Panc1 (cell line): ENCODE data around the gene LYZL1. TPM values are rescaled to one million over a fixed set of nuclear protein-coding genes. Genes with fewer than 3 reads are reported as not detected.

ENCODE experiments used
- ATAC-seq: fragments of 200-7000 bp; cut with Tn5 transposase; 2 replicates; pipeline ENCODE4 v1.9.1; 2020; ENCODE audit warnings: mild to moderate bottlenecking, moderate library complexity
- BruUV-seq: library from RNA; stranded (reverse); fragments of 400-500 nt; replicated peaks from 2 replicates; lab custom pipeline; 2021; lab: Mats Ljungman, UMichigan
- CTCF ChIA-PET: fragments of 300-600 bp; sonication (Branson Sonifier 250); formaldehyde crosslinking; loops from one replicate; lab custom pipeline; 2022; ENCODE audit warnings: antibody characterized with exemption; lab: Charles Lee
- POLR2A ChIA-PET: fragments of 300-600 bp; sonication (Branson Sonifier 250); formaldehyde crosslinking; loops from one replicate; lab custom pipeline; 2022; ENCODE audit warnings: antibody characterized with exemption; lab: Charles Lee
- DNase-seq: peaks from one replicate; pipeline ENCODE4 v3.0.0-alpha.2; 2010; ENCODE audit warnings: low read depth, low spot score
- H3K27ac ChIP-seq: 2 replicates; pipeline ENCODE4 v1.5.1; 2011; ENCODE audit warnings: mild to moderate bottlenecking, low read length, inconsistent platforms
- H3K27me3 ChIP-seq: fragments of 200-500 bp; sonication (Bioruptor generic); 2 replicates; pipeline ENCODE4 v1.6.0; 2014; ENCODE audit warnings: low read length, inconsistent platforms; ENCODE audit not compliant: control insufficient read depth, insufficient read depth
- H3K36me3 ChIP-seq: fragments of 200-500 bp; sonication (Bioruptor generic); 2 replicates; pipeline ENCODE4 v1.5.1; 2014; ENCODE audit warnings: inconsistent platforms, mild to moderate bottlenecking, low read length, moderate library complexity; ENCODE audit not compliant: control insufficient read depth, insufficient read depth
- H3K4me1 ChIP-seq: 2 replicates; pipeline ENCODE4 v1.5.1; 2011; ENCODE audit warnings: inconsistent platforms, mild to moderate bottlenecking, low read length, moderate library complexity; ENCODE audit not compliant: control insufficient read depth, insufficient read depth
- H3K4me3 ChIP-seq, 2 experiments: 2 replicates each; pipeline ENCODE4 v1.5.1; 2011 to 2012; ENCODE audit warnings: low read depth in 2 of 2, low read length in 2 of 2, mild to moderate bottlenecking in 2 of 2, inconsistent platforms in 1 of 2, moderate library complexity in 1 of 2
- H3K9me3 ChIP-seq: fragments of 200-500 bp; sonication (Bioruptor generic); 2 replicates; pipeline ENCODE4 v1.5.1; 2014; ENCODE audit warnings: low read depth, mild to moderate bottlenecking, inconsistent platforms, low read length, moderate library complexity; ENCODE audit not compliant: control insufficient read depth, insufficient read depth
- CTCF ChIP-seq: fragments of 450-650 bp; IDR thresholded peaks from 2 replicates; pipeline ENCODE4 v1.5.1; 2017; ENCODE audit warnings: mild to moderate bottlenecking
- POLR2AphosphoS5 ChIP-seq: IDR thresholded peaks from 2 replicates; pipeline ENCODE4 v1.6.1; 2012; ENCODE audit warnings: mild to moderate bottlenecking, low read depth, low read length, moderate library complexity
- SIN3A ChIP-seq: IDR thresholded peaks from 2 replicates; pipeline ENCODE4 v1.6.1; 2012; ENCODE audit warnings: low read depth, mild to moderate bottlenecking, low read length, moderate library complexity, borderline replicate concordance; ENCODE audit not compliant: insufficient read depth
- TCF7L2 ChIP-seq: IDR thresholded peaks from 2 replicates; pipeline ENCODE4 v1.6.1; 2011; ENCODE audit warnings: mild to moderate bottlenecking, low read depth, low read length, inconsistent platforms
- in situ Hi-C: cut with HindIII; loops from 2 replicates; pipeline ENCODE4 v1.10.0; 2016; ENCODE audit warnings: low sequenced_read_pairs, low pct_unique_long_range_greater_than_20kb
- intact Hi-C: fragments of 100-400 bp; cut with micrococcal nuclease; formaldehyde crosslinking; loops from one replicate; pipeline ENCODE4 v1.10.0; 2022; ENCODE audit not compliant: unreplicated experiment
- total RNA-seq: library from RNA; stranded (reverse); gene quantifications from one replicate; pipeline ENCODE4 v1.2.1, GENCODE V29; 2021; ENCODE audit not compliant: unreplicated experiment
- TF ChIP-seq, protein P1 (sequence below), 2 experiments: IDR thresholded peaks; 2 replicates each; pipeline ENCODE4 v1.6.1; 2011 to 2012; ENCODE audit warnings: low read depth in 2 of 2, control low read depth in 1 of 2, low read length in 1 of 2, mild to moderate bottlenecking in 1 of 2, moderate library complexity in 1 of 2; ENCODE audit not compliant: insufficient read depth in 1 of 2

LYZL1 gene
- total RNA-seq, 1 experiment from 2014 or later: not detected

DNA sequence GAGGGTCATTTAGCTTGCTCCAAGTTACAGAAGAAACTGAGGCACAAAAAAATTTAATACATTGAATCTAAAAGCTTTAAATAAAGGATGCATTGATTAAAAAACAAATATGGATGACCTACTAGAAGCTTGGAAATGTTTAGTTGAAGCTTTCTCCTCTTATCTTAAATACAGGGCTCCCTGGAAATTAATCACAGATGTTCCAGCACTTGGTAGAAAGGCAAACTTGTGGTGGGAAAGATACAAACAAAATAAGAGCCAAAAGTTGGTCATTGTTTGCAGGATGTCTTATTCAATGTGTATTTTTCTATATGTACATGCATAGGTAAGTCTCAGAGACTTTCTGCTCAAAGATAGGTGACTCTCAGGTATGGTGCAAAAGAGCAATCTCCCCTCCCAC, 40.7 kb upstream of the LYZL1 start:
- DNase-seq: no peak
- TF ChIP-seq SIN3A: no peak
- TF ChIP-seq CTCF: no peak
- intact Hi-C loops (no loop called here), in situ Hi-C loops (no loop called here)
- ChIA-PET CTCF (no interaction called here), POLR2A (interaction anchor here (0.6 to 0.7 kb wide), 3 partner anchors 86 to 351 kb away, joined by 3 to 5 read pairs (median 4); no protein-coding TSS in a partner anchor)
- no peak for ATAC-seq
- H3K4me3 ChIP-seq: no peak overlapping the region
- no peaks in the 10 kb centered on the region for H3K27me3 ChIP-seq
- no peak overlapping the region for H3K27ac ChIP-seq
- no peaks in the 10 kb centered on the region for H3K36me3 ChIP-seq
- no TSS peak for BruUV-seq
- H3K9me3 ChIP-seq: no peaks in the 10 kb centered on the region
- H3K4me1 ChIP-seq: no peaks in the 10 kb centered on the region

DNA sequence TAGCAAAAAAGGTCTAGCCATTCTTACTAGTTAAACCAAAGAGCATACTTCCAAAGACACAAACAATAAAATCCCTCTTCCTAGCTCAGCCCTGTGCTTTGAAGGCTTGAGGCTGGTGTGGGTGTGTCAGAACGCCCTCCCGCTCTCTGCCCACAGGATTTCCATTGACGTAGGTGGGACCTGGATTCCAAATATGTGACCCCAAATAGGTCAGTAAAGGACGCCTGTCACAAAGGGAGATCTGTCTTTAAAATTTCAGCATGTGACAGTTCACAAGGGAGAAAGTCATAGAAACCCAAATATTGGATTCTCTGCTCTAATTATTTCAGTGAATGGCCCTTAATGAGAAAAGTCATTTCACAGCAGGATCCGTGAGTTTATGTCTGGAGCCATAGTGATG, 39.9 kb upstream of the LYZL1 start:
- POLR2A ChIA-PET: no interaction called here
- no peaks in the 10 kb centered on the region for H3K9me3 ChIP-seq
- DNase-seq: no peak
- no peak for ATAC-seq
- H3K4me1 ChIP-seq: no peaks in the 10 kb centered on the region
- no peaks in the 10 kb centered on the region for H3K27me3 ChIP-seq
- H3K4me3 ChIP-seq: no peak overlapping the region
- H3K27ac ChIP-seq: no peak overlapping the region; the same call in 1 of the 2 replicates
- intact Hi-C loops (no loop called here), in situ Hi-C loops (no loop called here)
- BruUV-seq: no TSS peak
- TF ChIP-seq POLR2AphosphoS5 (no peak), TCF7L2 (no peak), CTCF (no peak), SIN3A (no peak)
- TF ChIP-seq, protein P1, sequence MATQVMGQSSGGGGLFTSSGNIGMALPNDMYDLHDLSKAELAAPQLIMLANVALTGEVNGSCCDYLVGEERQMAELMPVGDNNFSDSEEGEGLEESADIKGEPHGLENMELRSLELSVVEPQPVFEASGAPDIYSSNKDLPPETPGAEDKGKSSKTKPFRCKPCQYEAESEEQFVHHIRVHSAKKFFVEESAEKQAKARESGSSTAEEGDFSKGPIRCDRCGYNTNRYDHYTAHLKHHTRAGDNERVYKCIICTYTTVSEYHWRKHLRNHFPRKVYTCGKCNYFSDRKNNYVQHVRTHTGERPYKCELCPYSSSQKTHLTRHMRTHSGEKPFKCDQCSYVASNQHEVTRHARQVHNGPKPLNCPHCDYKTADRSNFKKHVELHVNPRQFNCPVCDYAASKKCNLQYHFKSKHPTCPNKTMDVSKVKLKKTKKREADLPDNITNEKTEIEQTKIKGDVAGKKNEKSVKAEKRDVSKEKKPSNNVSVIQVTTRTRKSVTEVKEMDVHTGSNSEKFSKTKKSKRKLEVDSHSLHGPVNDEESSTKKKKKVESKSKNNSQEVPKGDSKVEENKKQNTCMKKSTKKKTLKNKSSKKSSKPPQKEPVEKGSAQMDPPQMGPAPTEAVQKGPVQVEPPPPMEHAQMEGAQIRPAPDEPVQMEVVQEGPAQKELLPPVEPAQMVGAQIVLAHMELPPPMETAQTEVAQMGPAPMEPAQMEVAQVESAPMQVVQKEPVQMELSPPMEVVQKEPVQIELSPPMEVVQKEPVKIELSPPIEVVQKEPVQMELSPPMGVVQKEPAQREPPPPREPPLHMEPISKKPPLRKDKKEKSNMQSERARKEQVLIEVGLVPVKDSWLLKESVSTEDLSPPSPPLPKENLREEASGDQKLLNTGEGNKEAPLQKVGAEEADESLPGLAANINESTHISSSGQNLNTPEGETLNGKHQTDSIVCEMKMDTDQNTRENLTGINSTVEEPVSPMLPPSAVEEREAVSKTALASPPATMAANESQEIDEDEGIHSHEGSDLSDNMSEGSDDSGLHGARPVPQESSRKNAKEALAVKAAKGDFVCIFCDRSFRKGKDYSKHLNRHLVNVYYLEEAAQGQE (IDR thresholded peaks at IDR 0.05; ENCODE audit: insufficient read depth in 1 of 2, low read depth in 2 of 2, low read length in 1 of 2): no peak
- no peaks in the 10 kb centered on the region for H3K36me3 ChIP-seq
- CTCF ChIA-PET: no interaction called here
